ENCODE results near the gene DLGAP3.

DLGAP3 gene

DNA sequence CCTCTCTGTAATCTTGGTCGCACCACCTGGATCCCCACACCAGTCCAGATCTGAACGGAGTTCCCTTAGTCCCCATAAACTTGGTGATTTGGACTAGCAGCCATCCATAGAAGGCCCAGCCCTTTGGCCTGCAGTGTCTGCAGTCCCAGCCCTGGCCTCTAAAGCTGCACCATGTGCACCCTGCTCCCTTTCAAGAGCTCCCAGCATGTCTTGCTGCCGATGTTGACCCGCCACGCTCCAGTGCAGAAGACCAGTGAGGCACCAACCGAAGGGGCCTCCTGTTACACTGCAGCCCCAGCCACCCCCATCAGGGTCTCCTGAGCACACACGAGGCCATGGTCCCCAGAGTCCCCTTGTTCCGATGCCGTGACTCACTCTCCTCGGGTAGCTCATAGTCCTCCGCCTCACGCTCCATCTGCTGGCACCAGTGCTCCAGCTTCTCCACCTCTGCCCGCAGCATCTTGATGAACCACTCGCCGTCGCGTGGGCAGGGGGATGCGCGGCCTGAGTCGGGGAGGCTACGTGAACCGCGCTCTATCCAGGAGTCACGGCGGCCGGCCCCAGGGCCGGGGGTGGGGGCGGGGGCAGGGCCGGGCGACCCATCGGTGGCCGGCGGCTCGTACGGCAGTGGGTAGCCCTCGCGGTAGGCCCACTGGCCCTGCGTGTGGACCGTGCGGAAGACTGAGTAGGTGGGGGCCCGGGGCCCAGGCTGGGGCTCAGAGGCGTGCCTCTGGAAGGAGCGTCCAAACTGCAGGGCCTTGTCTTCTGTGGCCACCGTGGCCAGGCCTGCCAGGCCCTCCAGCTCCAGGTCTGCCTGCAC, 61.0 kb downstream of the DLGAP3 start:
- FAIRE-seq (no peak), DNase-seq (ENCODE audit: insufficient read length, low spot score) (no peak)

DNA sequence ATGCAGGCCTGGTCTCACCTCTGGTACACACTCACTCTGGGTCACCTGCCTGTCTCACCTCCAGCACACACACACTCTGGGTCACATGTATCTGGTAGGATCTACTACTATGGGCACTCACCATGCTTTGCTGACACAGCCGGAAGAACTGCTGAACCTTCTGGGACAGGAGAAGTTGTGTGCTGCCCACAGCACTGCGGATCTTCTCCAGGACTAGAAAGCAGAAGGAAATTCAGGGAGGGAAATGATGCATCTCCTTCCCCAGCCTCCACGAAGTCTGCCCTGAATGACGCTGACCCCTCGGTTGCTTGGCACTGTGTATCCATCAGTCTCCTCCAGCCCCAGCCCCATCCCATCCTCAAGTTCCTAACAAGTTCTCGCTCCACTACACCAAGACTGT, 62.0 kb downstream of the DLGAP3 start:
- FAIRE-seq: no peak
- DNase-seq (ENCODE audit: insufficient read length, low spot score): no peak

DNA sequence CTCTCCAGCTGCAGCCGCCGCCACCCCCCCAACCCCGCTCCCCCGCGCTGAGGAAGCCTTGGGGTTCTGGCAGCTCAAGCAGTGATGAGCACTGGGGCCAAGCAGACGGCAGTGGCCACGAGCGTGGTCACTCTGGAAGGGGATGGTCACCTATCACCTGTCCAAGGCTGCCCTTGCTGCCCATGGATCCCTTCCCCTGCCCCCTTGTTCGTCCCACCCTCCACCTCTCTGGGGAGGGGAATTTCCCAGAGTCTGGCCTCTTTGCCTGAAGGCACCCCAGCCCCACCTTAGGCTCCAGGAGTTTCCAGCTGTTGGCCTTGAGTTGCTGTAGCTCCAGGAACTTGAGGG, 62.7 kb downstream of the DLGAP3 start:
- DNase-seq (ENCODE audit: insufficient read length, low spot score) (no peak), FAIRE-seq (no peak)

DNA sequence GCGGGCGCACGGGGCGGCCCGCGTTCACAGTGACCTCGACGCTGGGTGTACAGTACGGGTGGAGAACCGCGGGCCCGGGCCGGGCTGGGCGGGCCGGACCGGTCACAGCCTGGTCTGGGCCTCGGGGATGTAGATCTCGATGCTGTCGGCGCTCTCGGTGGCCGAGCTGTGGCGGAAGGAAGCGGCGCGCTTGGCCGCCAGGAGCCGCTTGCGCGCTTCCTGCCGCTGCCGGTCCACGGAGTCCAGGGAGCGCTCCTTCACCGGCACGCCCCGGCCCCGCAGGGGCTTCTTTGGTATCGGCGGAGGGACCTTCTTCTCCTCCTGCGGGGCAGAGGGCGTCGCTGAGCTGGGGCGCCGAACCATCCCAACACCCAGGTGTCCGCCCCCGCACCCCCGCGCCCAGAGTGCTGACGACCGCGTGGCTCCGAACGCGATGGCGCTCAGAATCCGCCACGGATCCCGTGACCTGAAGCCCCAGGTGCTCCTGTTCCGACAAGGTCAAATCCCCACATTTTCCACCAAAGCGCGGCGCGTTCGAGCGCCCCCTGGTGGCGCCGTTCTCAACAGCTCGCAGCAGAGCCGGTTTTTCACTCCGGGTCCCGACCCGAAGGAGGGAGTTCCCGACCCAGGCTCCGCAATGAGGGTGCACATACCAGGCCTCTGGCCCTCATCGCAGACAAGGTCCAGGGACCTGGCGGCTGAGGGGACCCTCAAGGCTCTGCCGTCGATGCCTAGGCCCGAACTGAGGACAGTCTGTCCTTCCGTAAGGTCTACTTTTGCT, 63.3 kb downstream of the DLGAP3 start:
- DNase-seq (ENCODE audit: insufficient read length, low spot score) (peak; percentile 98), FAIRE-seq (peak; percentile 88)

DNA sequence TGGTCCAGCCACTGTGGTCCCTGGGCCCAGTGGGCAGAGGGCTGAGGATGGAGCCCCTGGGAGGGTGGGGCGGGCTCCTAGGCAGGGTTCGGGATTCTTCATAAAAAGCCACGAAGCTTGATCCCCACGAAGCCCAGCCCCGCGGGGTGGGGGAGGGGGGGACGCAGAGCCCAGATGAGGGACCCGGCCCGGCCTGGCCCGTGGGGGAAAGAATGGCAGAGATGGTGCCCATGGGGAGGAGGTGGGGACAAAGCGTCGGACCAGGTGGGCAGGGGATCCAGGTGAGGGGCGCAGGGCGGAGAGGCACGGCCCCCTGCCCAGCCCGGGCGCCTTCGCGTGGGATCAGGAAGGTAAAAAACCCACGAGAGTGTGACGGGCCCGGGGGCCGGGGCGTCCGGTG, 63.9 kb downstream of the DLGAP3 start:
- DNase-seq (ENCODE audit: insufficient read length, low spot score) (no peak), FAIRE-seq (no peak)

DNA sequence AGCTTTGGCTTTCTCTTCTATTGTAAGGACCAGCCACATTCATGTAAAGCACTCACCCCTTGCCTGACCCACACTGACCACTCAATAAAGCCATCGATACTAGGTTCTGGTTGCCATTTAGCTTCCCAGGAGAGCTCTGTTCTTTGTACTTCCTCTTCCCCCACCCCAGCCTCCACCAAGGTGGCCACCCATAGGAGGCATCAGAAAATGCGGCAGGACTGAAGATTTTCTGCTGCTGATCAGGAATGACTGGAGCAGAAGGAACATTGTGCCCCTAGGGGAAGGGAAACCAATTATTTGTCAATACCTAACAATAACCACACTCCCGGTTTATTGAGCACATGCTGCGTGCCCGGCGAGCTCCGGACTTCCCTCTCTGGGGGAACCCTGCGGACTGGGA, 64.7 kb downstream of the DLGAP3 start:
- no peak for DNase-seq (ENCODE audit: insufficient read length, low spot score)
- no peak for FAIRE-seq

DNA sequence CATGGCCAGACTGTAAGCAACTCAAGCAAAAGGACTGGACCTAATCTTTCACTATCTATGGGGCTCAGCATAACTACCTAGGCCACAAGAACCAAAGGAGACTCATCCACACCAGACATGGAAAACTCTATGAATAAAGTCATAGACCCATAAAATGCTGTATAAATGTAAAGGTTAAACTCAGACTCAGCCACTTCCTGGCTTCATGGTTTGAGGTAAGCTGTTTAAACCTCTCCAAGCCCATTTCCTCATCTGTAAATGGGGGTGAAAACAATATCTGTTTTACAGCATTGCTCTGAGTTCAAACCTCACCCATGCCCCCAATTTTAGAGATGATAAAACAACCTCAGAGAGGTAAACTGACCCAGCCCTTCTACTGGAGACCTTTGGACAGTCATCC, 65.9 kb downstream of the DLGAP3 start:
- FAIRE-seq (no peak), DNase-seq (ENCODE audit: insufficient read length, low spot score) (no peak)

DNA sequence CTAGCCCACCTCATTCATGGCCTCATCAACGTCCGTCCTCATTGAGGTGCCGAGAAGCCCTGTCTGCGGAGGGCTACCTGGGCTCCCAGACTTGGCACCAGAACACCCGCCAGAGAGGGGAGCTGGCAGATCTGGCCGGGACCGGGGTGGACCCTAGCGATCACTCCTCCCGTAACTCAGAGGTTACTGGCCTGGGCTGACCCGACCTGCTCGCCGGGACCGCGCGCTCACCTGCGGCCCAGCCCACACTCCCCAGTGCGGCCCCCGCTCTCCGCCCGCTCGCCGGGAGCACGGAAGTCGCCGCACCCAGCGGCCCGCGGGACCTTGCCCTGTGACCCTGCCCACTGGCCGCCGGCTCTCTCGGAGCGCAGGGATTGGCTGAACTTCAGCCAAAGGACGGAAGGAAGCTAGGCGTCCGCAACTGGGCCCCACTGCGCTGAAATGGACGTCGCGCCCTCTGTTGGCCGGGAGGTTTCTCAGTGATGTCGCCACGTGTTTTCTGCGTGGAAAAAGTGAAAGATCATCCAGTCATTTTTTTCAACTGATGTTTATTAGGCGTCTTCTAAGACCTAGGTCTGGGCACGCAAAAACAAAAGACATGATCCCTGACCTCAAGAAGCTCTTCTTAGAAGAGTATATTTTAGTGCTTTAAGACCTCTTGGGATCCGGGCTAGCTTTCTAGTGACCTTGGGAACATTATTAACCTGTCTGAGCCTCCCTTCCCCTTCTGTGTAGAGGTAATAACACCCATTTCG, 69.8 kb downstream of the DLGAP3 start, which contains the start of gene SMIM12:
TSS of gene SMIM12 (minus strand) at position 304 of the 755 bp plus-strand sequence. CDS start 3,772 bp downstream, outside the sequence.
- FAIRE-seq (peak; percentile 96), DNase-seq (ENCODE audit: insufficient read length, low spot score) (peak; percentile 95)

DNA sequence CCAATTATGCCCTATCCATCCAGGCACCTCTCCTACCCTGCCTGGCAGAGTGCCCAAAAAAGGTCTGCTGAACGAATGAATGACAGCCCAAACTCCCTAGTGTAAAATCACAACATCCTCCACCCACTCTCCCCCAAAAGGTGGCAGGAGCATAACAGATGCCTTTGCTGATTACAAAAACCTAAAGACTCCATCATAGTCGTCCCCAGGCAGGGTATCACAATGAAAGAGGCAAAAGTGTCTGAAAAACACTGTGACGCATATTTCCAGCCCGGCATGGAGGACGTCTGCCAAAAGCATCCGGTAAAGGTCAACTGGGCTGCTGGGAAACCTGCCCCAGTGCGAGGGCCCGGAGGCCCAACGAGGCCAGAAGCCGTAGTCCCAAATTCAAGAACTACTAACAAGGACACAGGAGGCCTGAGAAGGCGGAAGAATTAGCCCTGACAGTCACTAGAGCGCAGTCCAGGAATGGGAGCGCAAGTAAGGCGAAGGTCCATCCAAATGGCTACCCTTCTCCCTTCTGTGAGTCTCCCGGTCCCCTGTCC, 70.5 kb downstream of the DLGAP3 start:
- peak; percentile 60 for FAIRE-seq
- no peak for DNase-seq (ENCODE audit: insufficient read length, low spot score)

DNA sequence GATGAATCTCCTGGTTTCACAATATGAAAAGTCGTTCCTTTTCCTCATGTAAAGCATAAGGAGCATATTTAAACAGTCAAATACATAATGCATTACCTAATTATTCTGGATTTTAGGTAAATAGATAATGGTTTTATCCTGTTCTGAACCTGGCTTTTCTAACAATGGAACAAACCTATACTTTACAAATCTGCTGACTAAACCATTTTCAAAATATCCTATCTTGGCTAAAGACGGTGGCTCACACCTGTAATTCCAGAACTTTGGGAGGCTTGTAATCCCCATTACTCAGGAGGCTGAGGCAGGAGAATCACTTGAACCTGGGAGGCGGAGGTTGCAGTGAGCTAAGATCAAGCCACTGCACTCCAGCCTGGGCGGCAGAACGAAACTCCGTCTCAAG, 72.8 kb downstream of the DLGAP3 start:
- FAIRE-seq: no peak
- DNase-seq (ENCODE audit: insufficient read length, low spot score): no peak

DNA sequence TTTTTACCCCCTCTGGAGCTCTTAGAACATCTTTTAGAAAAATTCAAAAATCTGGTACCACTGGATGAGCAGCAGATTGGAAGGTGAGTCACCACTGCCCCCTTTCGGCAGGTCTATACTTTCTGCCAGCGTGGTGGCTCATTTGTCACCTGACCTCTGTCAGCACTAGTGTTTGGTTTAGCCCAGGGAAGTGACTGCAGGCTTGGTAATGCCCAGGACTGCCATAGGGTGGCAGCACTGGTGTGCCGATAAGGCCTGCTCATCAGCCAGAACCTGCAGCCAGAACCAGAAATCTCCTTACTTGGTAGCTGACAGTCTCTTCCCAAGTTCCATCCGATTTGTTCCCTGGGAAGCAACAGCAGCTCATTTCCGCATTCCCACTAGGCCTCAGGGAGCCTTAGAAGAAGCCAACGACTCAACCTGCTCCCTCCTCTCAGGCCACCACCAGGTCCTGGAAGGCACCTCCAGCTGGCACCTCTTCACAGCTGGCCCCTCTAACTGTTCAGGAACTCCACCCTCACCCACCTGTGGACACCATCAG, 76.7 kb downstream of the DLGAP3 start:
- FAIRE-seq (peak; percentile 97), DNase-seq (ENCODE audit: insufficient read length, low spot score) (peak; percentile 91)

DNA sequence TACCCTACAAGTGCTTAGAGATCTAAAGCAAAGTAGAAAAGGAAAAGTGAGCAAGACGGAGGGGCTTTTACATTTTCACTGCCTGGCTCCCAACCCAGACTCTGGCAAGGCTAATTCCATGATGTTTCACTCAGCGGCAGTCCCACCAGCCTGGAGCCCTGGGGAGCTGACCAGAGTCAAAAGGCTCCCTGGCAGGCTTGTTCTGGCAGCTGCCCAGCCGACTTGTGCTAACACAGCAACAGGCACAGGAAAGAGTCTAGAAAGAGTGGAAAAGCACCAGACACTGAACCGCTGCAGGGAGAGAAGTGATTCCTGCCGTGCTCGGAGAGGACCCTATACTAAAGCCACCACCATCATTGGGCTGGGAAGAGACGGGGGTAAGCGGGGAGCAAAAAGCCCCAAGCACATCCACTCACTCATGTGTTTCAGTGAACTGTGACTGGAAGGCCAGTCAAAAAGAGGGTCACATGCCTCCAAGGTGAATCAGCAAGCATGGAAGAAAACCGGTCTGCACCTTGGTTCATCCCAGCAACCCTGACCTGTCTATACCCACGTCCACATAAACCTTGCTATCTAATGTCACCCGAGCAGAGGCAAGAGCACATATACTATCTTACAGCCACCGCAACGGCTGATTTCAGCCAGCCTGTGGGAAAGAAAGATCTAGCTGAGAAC, 77.9 kb downstream of the DLGAP3 start:
- no peak for DNase-seq (ENCODE audit: insufficient read length, low spot score)
- no peak for FAIRE-seq

DNA sequence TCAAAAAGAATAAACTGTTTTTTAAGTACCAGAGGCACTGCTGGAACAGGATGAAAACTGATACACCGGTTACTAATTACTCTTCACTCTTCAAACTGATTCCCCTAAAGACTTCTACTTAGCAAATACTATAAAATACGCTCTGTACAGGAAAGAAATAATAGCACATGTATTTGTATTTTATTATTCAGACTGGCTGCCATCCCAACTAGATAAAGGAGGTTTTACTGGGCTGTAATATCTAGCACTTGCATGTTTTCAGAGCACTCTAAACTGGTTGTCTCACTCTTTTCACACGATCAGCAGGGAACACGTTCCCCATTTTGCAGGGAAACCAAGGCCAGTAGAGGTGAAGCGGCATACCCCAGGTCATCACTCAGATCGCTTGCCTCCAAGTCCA, 79.1 kb downstream of the DLGAP3 start:
- FAIRE-seq: no peak
- no peak for DNase-seq (ENCODE audit: insufficient read length, low spot score)

DNA sequence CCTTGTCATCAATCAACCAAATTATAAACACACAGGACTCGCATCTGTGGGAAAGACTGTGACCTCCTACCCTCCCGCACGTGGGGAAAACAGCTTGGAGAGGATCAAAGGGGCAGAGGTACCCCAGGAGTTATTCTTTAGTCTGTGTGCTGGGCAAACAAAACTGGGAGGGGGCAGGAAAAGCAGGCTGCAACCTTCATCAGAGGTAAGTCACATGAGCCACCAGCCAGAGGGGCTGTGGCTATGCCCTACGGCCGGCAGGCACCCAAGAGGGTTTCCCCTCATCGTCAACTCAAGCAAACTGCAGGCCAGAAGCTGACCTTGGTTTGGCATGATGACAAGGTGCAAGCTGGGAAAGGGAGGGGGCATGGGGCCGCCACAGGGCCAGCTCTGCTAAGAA, 82.4 kb downstream of the DLGAP3 start:
- FAIRE-seq (no peak), DNase-seq (ENCODE audit: insufficient read length, low spot score) (no peak)

DNA sequence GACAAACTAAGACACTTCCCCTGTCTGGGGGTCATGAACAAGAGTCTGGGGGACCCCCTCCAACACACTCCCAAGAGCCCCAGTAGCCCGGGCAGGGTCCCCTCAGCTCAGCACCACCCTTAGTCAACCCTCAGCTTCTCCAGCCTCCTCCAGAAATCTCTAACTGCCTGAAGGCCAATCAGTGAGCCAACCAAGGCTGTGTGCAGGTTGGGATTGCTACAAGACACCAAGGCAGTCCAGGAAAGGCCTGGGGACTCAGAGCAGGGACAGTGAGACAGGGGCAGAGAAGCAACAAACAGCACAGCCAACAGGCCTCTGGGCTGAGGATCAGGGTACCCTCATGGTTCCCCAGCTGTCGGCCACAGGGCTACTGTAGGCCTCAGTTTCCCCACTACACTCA, 83.2 kb downstream of the DLGAP3 start:
- DNase-seq (ENCODE audit: insufficient read length, low spot score) (no peak), FAIRE-seq (no peak)

DNA sequence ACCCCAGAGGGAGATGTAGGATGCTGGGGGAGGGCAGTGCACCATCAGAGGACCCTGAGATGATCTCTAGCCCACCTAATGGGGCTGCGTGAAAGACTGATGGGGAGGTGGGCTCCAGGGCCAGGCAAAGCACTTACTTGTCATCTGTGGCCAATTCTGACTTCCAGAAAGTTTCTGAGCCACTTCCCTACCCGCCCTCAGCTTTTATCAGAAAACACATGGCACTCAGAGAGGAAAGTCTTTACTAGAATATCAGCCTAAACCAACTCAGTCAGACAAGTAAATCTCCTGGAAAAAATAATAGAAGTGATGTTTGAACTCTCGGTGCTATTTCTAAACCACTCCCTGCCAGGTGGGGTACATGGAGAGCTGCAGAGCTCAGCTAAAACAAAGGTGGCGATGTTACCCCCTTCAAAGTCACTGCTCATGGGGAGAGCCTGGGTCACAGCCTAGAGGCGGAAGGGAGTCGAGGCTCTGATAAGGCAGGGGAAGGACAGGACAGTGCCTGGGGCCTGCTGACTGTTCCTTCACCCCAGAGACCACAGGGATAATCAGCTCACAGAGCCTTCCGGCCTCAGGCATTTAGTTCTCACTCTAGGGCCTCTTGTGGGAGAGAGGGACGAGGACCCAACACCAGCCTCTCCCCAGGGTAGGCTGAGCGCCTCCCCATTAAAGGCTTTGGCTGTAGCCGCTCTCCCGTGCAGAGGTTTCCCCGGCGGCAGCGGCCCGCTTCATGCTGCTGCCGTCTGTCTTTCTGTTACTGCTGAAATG, 84.1 kb downstream of the DLGAP3 start:
- FAIRE-seq: no peak

DNA sequence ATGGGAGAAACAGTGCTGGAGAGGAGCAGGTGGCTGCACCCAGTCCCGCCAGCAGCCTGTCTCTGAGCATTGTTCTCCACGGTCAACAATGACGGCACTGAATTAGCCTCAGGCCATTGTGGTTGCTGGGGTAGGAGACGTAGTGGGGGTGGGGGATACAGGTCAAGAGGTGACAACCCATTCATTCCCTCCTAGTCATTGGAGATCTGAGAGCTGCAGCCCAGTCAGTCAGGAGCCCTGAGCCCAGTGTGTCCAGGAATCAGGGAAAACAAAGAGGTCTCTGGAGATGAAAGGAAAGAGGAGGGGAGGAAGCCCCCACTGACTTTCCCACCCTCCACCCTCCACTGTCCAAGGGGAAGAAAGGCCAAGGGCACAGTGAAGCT, 85.2 kb downstream of the DLGAP3 start:
- FAIRE-seq (no peak), DNase-seq (ENCODE audit: insufficient read length, low spot score) (no peak)

More for the DNA sequence above, 84.1 kb downstream of the DLGAP3 start:
- no peak for DNase-seq (ENCODE audit: insufficient read length, low spot score)

DNA sequence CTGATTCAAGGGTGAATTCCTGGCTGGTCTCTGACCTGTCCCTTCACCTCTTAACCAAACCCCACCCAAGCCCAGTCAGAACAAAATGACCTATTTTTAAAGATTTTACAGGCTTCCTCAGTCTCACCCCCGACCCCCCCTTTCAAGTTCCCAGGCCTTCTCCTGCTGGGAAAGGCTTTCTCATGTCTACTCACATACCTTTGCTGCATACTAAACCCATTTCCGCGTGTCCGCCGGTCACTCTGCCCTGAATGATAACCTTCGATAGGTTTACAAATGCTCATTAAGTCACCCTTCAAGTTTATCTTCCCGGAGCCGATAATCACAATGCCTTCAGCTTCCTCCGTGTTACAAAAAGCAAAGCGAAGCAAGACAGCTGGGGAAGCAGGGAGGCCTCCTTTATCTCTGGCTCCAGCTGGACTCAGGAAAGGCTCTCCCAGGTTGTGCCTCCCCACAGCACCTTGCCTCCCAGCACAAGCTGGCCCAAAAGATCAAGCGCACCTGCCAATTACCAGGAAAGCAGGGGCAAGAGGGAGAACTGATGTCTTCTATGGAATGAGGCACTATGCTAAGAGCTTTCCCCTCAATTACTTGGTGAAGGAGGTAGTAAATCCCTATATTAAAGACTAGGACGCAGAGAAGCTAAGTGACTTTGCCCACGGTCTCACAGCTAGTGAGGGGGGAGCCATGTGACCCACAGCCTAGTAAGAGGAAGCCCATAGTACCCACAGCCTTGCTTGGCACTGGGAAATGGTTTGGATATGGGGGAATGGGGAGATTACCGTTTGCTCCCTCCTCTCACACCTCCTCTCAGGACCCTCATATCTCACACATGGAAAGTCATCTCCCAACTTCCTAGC, 85.8 kb downstream of the DLGAP3 start:
- FAIRE-seq (no peak), DNase-seq (ENCODE audit: insufficient read length, low spot score) (no peak)

DNA sequence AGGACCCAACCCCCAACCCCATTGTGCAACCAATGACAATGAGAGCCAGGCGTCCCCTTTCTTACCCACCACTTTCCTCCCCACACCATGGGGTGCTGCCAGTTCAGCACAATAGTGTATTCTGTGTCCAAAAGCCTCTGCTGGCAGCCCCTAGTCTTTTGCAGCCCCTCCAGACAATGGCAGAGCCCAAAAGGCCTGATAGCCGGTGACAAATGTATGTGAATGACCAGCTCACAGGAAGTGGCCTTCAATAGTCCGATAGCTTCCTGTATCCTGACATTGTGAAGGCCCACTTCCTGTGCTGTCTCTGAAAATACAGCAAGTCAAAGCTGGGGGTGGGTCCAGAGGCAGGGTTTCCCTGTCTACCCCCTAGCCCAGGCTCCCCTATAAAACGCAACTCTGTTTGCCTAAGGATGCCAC, 86.5 kb downstream of the DLGAP3 start:
- no peak for FAIRE-seq
- no peak for DNase-seq (ENCODE audit: insufficient read length, low spot score)
